Urinary bladder (tissue), 4 donors: ENCODE data around the gene PROZ. TPM values are rescaled to one million over a fixed set of nuclear protein-coding genes. Genes with fewer than 3 reads are reported as not detected.

Experiments used
- DNase-seq: peaks from one replicate; pipeline ENCODE4 v3.0.0-alpha.2; 2015; ENCODE audit errors: extremely low spot score
- H3K27ac ChIP-seq: one replicate; pipeline ENCODE4 v1.5.1; 2013; ENCODE audit warnings: low read depth, mild to moderate bottlenecking, moderate library complexity
- H3K36me3 ChIP-seq: one replicate; pipeline ENCODE4 v1.6.1; 2013; ENCODE audit warnings: mild to moderate bottlenecking, moderate library complexity; ENCODE audit not compliant: insufficient read depth
- H3K4me1 ChIP-seq: one replicate; pipeline ENCODE4 v1.6.1; 2013; ENCODE audit warnings: mild to moderate bottlenecking, moderate library complexity; ENCODE audit not compliant: insufficient read depth
- H3K4me3 ChIP-seq: one replicate; pipeline ENCODE4 v1.5.1; 2013; ENCODE audit warnings: low read depth, low read length
- WGBS: extraction: QIAGEN DNeasy Blood & Tissue Kit; methylation state at CpG from one replicate; pipeline ENCODE4 v1.1.7; 2013; 5-methylcytosine and 5-hydroxymethylcytosine counted together
- polyA plus RNA-seq: library from polyadenylated mRNA; stranded (reverse); fragments of 200-250 nt; gene quantifications from one replicate; pipeline ENCODE4 v1.2.3, GENCODE V29; 2013
- small RNA-seq: library from RNA; depleted of rRNA; stranded (forward); fragments of <200 nt; gene quantifications from one replicate; pipeline ENCODE3, GENCODE V24; 2014
- total RNA-seq: library from RNA; depleted of rRNA; stranded (reverse); fragments of >200 nt; gene quantifications from one replicate; pipeline ENCODE4 v1.2.3, GENCODE V29; 2014
- donor health status: healthy with polysubstance abuse.
- donor health status: healthy.

The PROZ gene
- total and polyA plus RNA-seq, 2 donors = not detected

DNA sequence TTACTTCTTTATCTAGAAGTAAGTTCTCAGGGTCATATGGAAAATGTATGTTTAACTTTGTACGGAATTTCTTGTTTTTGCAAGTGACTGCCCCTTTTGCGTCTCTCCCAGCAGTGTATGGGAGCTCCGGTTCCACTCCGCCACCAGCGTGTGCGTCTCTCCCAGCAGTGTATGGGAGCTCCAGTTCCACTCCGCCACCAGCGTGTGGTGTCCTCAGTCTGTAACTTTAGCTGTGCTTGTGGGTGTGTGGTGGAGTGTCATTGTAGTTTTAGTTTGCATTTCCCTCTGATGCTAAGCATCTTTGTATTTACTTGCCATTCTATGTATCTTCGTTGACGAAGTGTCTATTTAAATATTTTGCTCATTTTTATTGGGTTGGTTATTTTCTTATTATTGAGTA, 53.3 kb downstream of the PROZ start:
- Histone ChIP-seq H3K4me1 (no peaks in the 10 kb centered on the region), H3K27ac (no peak overlapping the region), H3K36me3 (no peaks in the 10 kb centered on the region), H3K4me3 (no peak overlapping the region)
- WGBS = 96% methylated on average over 10 of the region's 10 CpGs
- DNase-seq = no peak

DNA sequence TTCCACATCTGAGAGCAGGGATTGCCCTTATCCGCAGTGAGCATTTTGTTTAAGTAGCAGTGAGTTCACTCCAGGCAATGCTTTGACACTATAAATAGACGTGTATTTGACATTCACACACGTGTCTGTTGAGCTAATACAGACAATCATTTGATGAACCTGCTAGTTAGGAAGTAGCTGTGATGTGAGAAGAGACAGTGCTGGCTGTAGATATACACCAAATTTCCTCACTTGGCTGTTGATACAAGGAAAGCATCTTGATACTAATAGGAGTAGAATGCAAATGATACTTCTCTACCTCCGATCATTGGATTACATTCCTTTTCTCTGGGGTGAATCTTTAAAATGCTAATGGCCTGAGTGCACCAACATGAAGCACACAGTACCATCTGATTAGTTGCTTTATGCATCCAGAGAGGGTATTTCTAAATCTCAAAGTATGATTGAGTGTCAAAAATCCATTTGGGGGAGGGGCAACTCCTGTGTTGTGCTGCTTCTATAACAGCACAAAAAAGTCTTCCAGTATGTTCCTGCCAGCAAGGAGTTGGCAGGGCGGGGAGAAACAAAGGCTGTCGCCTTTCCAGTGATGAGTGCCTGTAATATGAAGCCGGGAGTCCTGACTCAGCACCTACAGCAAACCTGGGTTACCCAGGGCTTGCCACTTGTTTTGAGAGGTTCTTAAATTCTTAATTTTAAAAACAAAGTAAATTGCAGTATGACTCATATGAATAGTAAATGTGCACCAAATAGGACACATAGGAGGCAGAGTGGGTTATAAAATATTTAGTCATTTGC, 58.0 kb downstream of the PROZ start:
- no peak for DNase-seq
- Histone ChIP-seq H3K27ac (no peak overlapping the region), H3K4me1 (no peaks in the 10 kb centered on the region), H3K4me3 (no peak overlapping the region), H3K36me3 (no peaks in the 10 kb centered on the region)
- WGBS = 27% methylated on average over 7 of the region's 7 CpGs

DNA sequence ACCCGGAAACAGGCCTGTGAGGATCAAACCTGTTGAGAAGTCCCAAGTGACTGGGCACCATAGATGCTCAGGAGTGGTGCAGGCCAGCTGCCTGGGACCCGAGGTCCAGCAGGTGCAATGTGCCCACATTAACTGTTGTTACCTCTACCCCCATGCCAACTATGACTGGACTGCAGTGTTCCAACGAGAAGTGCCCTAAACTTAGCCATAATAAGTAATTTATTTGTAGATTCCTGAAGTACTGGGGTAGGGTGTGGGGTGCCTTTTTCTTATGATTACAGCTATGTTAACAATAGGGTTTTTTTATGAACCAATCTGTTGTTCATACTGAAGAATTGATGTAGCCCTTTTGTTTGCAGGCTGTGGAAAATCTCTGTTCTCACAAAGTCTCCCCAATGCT, 60.1 kb downstream of the PROZ start:
- H3K4me1 ChIP-seq = no peaks in the 10 kb centered on the region

DNA sequence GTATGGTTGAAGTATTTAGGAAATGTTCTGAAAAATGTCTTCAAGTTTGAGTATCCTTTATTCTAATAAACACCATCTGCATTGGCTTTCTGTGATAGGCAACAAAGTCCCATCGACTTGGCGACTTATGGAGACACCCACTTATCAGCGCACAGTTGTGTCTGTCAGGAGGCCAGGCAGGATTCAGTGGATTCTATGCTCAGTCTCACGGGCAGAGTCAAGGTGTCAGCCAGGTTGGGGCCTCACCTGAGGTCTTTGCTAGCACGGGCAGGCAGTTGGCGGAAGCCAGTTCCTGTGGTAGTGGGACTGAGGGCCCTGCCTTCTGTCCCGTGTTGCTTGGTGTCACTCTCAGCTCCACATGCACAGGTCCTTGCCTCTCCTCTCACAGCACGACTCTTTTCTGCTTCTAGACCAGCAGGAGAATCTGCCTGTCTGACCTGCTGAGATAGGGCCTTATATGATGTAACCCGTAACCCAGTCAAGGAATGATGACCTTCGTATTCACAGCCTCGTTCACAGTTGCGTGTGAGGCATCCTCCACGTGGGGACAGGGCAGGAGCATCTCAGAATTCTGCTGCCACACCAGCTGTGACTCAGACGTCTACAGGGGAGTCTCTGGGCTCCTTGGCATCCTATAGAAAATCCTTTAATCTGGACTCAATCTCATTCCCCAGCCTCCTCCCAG, 61.0 kb downstream of the PROZ start:
- WGBS = 84% methylated on average over 14 of the region's 14 CpGs
- Histone ChIP-seq H3K4me1 (no peaks in the 10 kb centered on the region), H3K27ac (no peak overlapping the region), H3K36me3 (no peaks in the 10 kb centered on the region), H3K4me3 (no peak overlapping the region)
- no peak for DNase-seq

More for the DNA sequence above, 60.1 kb downstream of the PROZ start:
- no peak overlapping the region for H3K4me3 ChIP-seq
- H3K36me3 ChIP-seq = no peaks in the 10 kb centered on the region
- H3K27ac ChIP-seq = no peak overlapping the region
- DNase-seq = no peak
- WGBS = 81% methylated on average over 3 of the region's 3 CpGs

DNA sequence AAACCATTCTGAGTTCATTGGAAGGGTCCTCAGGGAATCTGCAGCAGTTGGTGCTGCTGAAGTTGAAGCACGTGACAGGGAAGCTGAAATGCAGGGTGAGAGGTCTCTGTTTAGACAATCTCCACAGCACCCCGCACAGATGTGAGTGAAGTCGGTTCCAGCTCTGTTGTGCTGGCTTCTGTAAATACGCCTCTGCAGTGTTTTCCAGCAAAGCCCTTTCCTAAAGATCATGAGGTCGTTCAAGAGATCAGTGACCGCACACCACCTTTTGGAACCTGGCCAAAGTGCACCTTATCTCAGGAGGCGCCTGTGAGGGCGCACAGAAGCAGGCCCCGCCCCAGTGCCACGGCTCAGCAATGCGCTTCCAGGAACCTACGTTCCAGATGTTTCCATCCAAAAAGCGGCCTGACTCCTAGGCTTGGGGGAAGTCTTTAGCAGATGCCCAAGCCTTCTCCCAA, 61.7 kb downstream of the PROZ start:
- H3K4me3 ChIP-seq = no peak overlapping the region
- no peak for DNase-seq
- H3K36me3 ChIP-seq = no peaks in the 10 kb centered on the region
- no peaks in the 10 kb centered on the region for H3K4me1 ChIP-seq
- WGBS = 73% methylated on average over 13 of the region's 13 CpGs
- no peak overlapping the region for H3K27ac ChIP-seq

DNA sequence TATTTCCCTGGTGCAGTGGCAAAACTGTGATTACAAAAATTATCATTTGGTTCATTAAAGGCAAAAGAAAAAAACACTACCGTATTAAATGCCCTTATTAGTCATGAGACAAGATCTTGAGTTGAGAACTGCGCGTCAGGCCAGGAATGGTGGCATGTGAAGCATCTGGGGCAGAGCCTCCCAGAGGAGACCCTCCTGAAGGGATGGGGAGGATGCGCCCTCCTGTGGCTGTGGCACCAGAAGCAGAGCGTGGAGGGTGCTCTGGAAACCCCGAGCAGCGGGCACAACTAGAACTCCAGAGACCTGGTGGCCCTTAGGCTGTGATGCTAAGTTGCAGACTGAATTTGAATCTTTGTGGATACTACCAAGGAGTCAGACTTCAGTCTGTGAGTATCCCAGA, 62.4 kb downstream of the PROZ start:
- Histone ChIP-seq H3K4me3 (no peak overlapping the region), H3K36me3 (no peaks in the 10 kb centered on the region), H3K4me1 (no peaks in the 10 kb centered on the region), H3K27ac (no peak overlapping the region)
- DNase-seq = no peak
- WGBS = 92% methylated on average over 7 of the region's 7 CpGs

Small RNAs within 50 kb of the gene (small RNA-seq; reads per million reads assigned to genes)
- not detected for gene AL137002.1

Other genes with a start within 250 kb of the PROZ start
- 15.3 TPM for gene MCF2L, start 189.4 kb upstream of the PROZ start, total RNA-seq
- 31.7 TPM for gene MCF2L, start 189.4 kb upstream of the PROZ start, polyA plus RNA-seq
- 0.63 TPM for gene F7, start 52.9 kb upstream of the PROZ start, total RNA-seq
- gene F7, start 52.9 kb upstream of the PROZ start, polyA plus RNA-seq = 0.30 TPM
- gene F10, start 35.8 kb upstream of the PROZ start, total RNA-seq = 27.6 TPM
- 26.7 TPM for gene F10, start 35.8 kb upstream of the PROZ start, polyA plus RNA-seq
- gene PCID2, start 50.0 kb downstream of the PROZ start, total RNA-seq = 70.4 TPM
- gene PCID2, start 50.0 kb downstream of the PROZ start, polyA plus RNA-seq = 39.9 TPM
- gene CUL4A, start 51.0 kb downstream of the PROZ start, total RNA-seq = 83.0 TPM
- 44.2 TPM for gene CUL4A, start 51.0 kb downstream of the PROZ start, polyA plus RNA-seq
- 75.2 TPM for gene LAMP1, start 138.6 kb downstream of the PROZ start, total RNA-seq
- 158 TPM for gene LAMP1, start 138.6 kb downstream of the PROZ start, polyA plus RNA-seq
- gene GRTP1, start 205.5 kb downstream of the PROZ start, total RNA-seq = 3.9 TPM
- gene GRTP1, start 205.5 kb downstream of the PROZ start, polyA plus RNA-seq = 8.4 TPM